Neuronal stem cell (in vitro differentiated cells): ENCODE data around the gene UBA1.

Experiments
- DNase-seq: peaks from one replicate; pipeline ENCODE4 v3.0.0-alpha.2; 2013; ENCODE audit warnings: low spot score
- H2AFZ ChIP-seq: one replicate; pipeline ENCODE4 v1.6.1; 2013; ENCODE audit warnings: mild to moderate bottlenecking, low read length, inconsistent platforms
- H2AK5ac ChIP-seq: 2 replicates; pipeline ENCODE4 v1.6.1; 2013; ENCODE audit warnings: low read depth, mild to moderate bottlenecking, inconsistent platforms, low read length, moderate library complexity, mixed read lengths
- H2BK120ac ChIP-seq: 2 replicates; pipeline ENCODE4 v1.6.1; 2013; ENCODE audit warnings: low read depth, mild to moderate bottlenecking, inconsistent platforms, low read length, moderate library complexity, mixed read lengths
- H2BK12ac ChIP-seq: one replicate; pipeline ENCODE4 v1.6.1; 2013; ENCODE audit warnings: low read length, inconsistent platforms
- H2BK15ac ChIP-seq: 2 replicates; pipeline ENCODE4 v1.6.1; 2013; ENCODE audit warnings: mild to moderate bottlenecking, low read length, inconsistent platforms, mixed read lengths
- H2BK5ac ChIP-seq: one replicate; pipeline ENCODE4 v1.6.1; 2013; ENCODE audit warnings: inconsistent platforms, mild to moderate bottlenecking, low read length, moderate library complexity
- H3K14ac ChIP-seq: one replicate; pipeline ENCODE4 v1.6.1; 2013; ENCODE audit warnings: low read length, inconsistent platforms
- H3K18ac ChIP-seq: 2 replicates; pipeline ENCODE4 v1.6.1; 2013; ENCODE audit warnings: low read length, inconsistent platforms
- H3K23ac ChIP-seq: 2 replicates; pipeline ENCODE4 v1.6.1; 2013; ENCODE audit warnings: low read depth, mild to moderate bottlenecking, mixed read lengths, low read length, inconsistent platforms; ENCODE audit not compliant: poor library complexity
- H3K27ac ChIP-seq: replicated peaks from 3 replicates; pipeline ENCODE4 v1.5.1; 2013; ENCODE audit warnings: low read length, inconsistent platforms
- H3K27me3 ChIP-seq, 3 experiments: 2 replicates each; pipeline ENCODE4 v1.6.1; 2013; ENCODE audit warnings: low read length in 3 of 3, mild to moderate bottlenecking in 2 of 3, inconsistent platforms in 1 of 3, low read depth in 1 of 3, mixed read lengths in 1 of 3, moderate library complexity in 1 of 3; ENCODE audit not compliant: control insufficient read depth in 3 of 3, insufficient read depth in 3 of 3
- H3K36me3 ChIP-seq, 2 donors: replicated peaks in 1 of 2; 2 replicates each; pipeline ENCODE4 v1.6.1; 2013; ENCODE audit warnings: low read length in 2 of 2; ENCODE audit not compliant: control insufficient read depth in 2 of 2, insufficient read depth in 2 of 2
- H3K4ac ChIP-seq: 2 replicates; pipeline ENCODE4 v1.6.1; 2013; ENCODE audit warnings: inconsistent platforms, mild to moderate bottlenecking, low read length, moderate library complexity
- H3K4me1 ChIP-seq, 2 donors: 1 replicate in 1 of 2; 2 replicates in 1 of 2; pipeline ENCODE4 v1.6.1; 2013; ENCODE audit warnings: low read length in 2 of 2, low read depth in 1 of 2; ENCODE audit not compliant: control insufficient read depth in 2 of 2, insufficient read depth in 1 of 2
- H3K4me2 ChIP-seq: one replicate; pipeline ENCODE4 v1.6.1; 2013; ENCODE audit warnings: mild to moderate bottlenecking, low read length, inconsistent platforms; ENCODE audit not compliant: insufficient read depth, poor library complexity, severe bottlenecking
- H3K4me3 ChIP-seq, 2 donors: 2 replicates each; pipeline ENCODE4 v1.5.1; 2013; ENCODE audit warnings: low read length in 2 of 2, mild to moderate bottlenecking in 2 of 2, inconsistent platforms in 1 of 2, moderate library complexity in 1 of 2
- H3K79me1 ChIP-seq: one replicate; pipeline ENCODE4 v1.6.1; 2013; ENCODE audit warnings: low read depth, mild to moderate bottlenecking, inconsistent platforms, low read length, moderate library complexity
- H3K9ac ChIP-seq: one replicate; pipeline ENCODE4 v1.6.1; 2013; ENCODE audit warnings: mild to moderate bottlenecking, low read depth, low read length, inconsistent platforms; ENCODE audit not compliant: poor library complexity
- H3K9me3 ChIP-seq, 2 donors: replicated peaks in 1 of 2; 2 replicates each; pipeline versions ENCODE3 to v1.6.1; 2013; ENCODE audit warnings: low read length in 2 of 2, mild to moderate bottlenecking in 2 of 2, inconsistent platforms in 1 of 2, low read depth in 1 of 2, mixed read lengths in 1 of 2, moderate library complexity in 1 of 2; ENCODE audit not compliant: control insufficient read depth in 2 of 2, insufficient read depth in 1 of 2
- H4K8ac ChIP-seq: one replicate; pipeline ENCODE4 v1.6.1; 2013; ENCODE audit warnings: low read depth, mild to moderate bottlenecking, inconsistent platforms, low read length, moderate library complexity
- H4K91ac ChIP-seq: one replicate; pipeline ENCODE4 v1.6.1; 2013; ENCODE audit warnings: low read length, low read depth, mild to moderate bottlenecking, inconsistent platforms; ENCODE audit not compliant: poor library complexity
- WGBS, 2 donors: extraction: QIAGEN DNeasy Blood & Tissue Kit; methylation state at CpG; one replicate each; pipeline ENCODE4 v1.1.7; 2013; ENCODE audit warnings: missing lambda C conversion rate in 2 of 2, mixed read lengths in 1 of 2; ENCODE audit not compliant: insufficient read length in 2 of 2, insufficient replicate concordance in 1 of 2; ENCODE audit errors: extremely low coverage in 2 of 2; 5-methylcytosine and 5-hydroxymethylcytosine counted together

The UBA1 gene

GRCh38 chrX:47242321-47242720 is 48.7 kb downstream of the UBA1 start:
- no peak overlapping the region for H2BK15ac ChIP-seq
- H2AK5ac ChIP-seq: no peak overlapping the region
- H3K4ac ChIP-seq: no peak overlapping the region
- H4K8ac ChIP-seq: no peak overlapping the region
- WGBS, 2 donors: no CpG with 5 or more reads among the region's 10 CpGs
- H2BK12ac ChIP-seq: no peak overlapping the region
- H3K9me3 ChIP-seq: peaks cover 0 to 9% of the 10 kb centered on the region in 2 donors
- no peak overlapping the region for H2BK5ac ChIP-seq
- no peak overlapping the region for H3K18ac ChIP-seq
- H3K4me1 ChIP-seq: no peaks in the 10 kb centered on the region
- H3K23ac ChIP-seq: no peak overlapping the region
- H3K79me1 ChIP-seq: peaks cover 4% of the 10 kb centered on the region
- H3K27me3 ChIP-seq: peaks cover 0 to 16% (median 0%) of the 10 kb centered on the region in 3 experiments
- H3K4me3 ChIP-seq: no peak overlapping the region
- H3K9ac ChIP-seq: no peak overlapping the region
- H3K36me3 ChIP-seq: peaks cover 48 to 84% of the 10 kb centered on the region in 2 donors
- no peak overlapping the region for H2BK120ac ChIP-seq
- H4K91ac ChIP-seq: no peak overlapping the region
- H2AFZ ChIP-seq: no peak overlapping the region
- no peak overlapping the region for H3K4me2 ChIP-seq
- H3K27ac ChIP-seq: no peak overlapping the region
- no peak for DNase-seq
- no peak overlapping the region for H3K14ac ChIP-seq

GRCh38 chrX:47243351-47243750 is 49.7 kb downstream of the UBA1 start:
- no peak overlapping the region for H3K9ac ChIP-seq
- H3K36me3 ChIP-seq: peaks cover 48 to 94% of the 10 kb centered on the region in 2 donors
- no peak for DNase-seq
- H3K79me1 ChIP-seq: peaks cover 2% of the 10 kb centered on the region
- H3K4ac ChIP-seq: no peak overlapping the region
- H2BK5ac ChIP-seq: no peak overlapping the region
- H2AFZ ChIP-seq: no peak overlapping the region
- H3K14ac ChIP-seq: no peak overlapping the region
- H3K4me1 ChIP-seq: no peaks in the 10 kb centered on the region
- H2BK12ac ChIP-seq: no peak overlapping the region
- no peak overlapping the region for H2BK120ac ChIP-seq
- H3K27ac ChIP-seq: no peak overlapping the region
- H3K27me3 ChIP-seq: peaks cover 0 to 20% (median 0%) of the 10 kb centered on the region in 3 experiments
- H3K4me3 ChIP-seq: no peak overlapping the region
- no CpG with 5 or more reads among the region's 14 CpGs for WGBS, 2 donors
- H3K23ac ChIP-seq: no peak overlapping the region
- no peak overlapping the region for H4K8ac ChIP-seq
- H3K4me2 ChIP-seq: no peak overlapping the region
- peaks cover 0 to 9% of the 10 kb centered on the region in 2 donors for H3K9me3 ChIP-seq
- no peak overlapping the region for H3K18ac ChIP-seq
- no peak overlapping the region for H2BK15ac ChIP-seq
- H4K91ac ChIP-seq: no peak overlapping the region
- no peak overlapping the region for H2AK5ac ChIP-seq

- Histone ChIP-seq H3K4ac (no peak overlapping the region), H3K14ac (no peak overlapping the region), H3K23ac (no peak overlapping the region), H2BK5ac (no peak overlapping the region), H3K4me2 (no peak overlapping the region), H2AK5ac (no peak overlapping the region), H4K8ac (no peak overlapping the region), H3K27me3 (peaks cover 0 to 17% (median 0%) of the 10 kb centered on the region in 3 experiments), H3K4me3 (no peak overlapping the region), H4K91ac (no peak overlapping the region), H3K9me3 (peaks cover 0 to 9% of the 10 kb centered on the region in 2 donors), H2BK15ac (no peak overlapping the region), H2AFZ (no peak overlapping the region), H2BK120ac (no peak overlapping the region), H3K27ac (no peak overlapping the region), H3K36me3 (peaks cover 43 to 93% of the 10 kb centered on the region in 2 donors), H2BK12ac (no peak overlapping the region), H3K9ac (no peak overlapping the region), H3K79me1 (no peaks in the 10 kb centered on the region), H3K18ac (no peak overlapping the region), H3K4me1 (no peaks in the 10 kb centered on the region)
- no peak for DNase-seq
- WGBS, 2 donors: no CpG with 5 or more reads among the region's 16 CpGs
Observed at GRCh38 chrX:47244676-47245075, 51.0 kb downstream of the UBA1 start.

GRCh38 chrX:47245156-47245555 is 51.5 kb downstream of the UBA1 start:
- Histone ChIP-seq H2BK5ac (no peak overlapping the region), H2BK15ac (no peak overlapping the region), H3K27ac (no peak overlapping the region), H3K9me3 (peaks cover 0 to 9% of the 10 kb centered on the region in 2 donors), H2AFZ (no peak overlapping the region), H3K18ac (no peak overlapping the region), H4K91ac (no peak overlapping the region), H3K27me3 (peaks cover 0 to 17% (median 0%) of the 10 kb centered on the region in 3 experiments), H3K4me1 (no peaks in the 10 kb centered on the region), H3K79me1 (no peaks in the 10 kb centered on the region), H2AK5ac (no peak overlapping the region), H3K4ac (no peak overlapping the region), H3K14ac (no peak overlapping the region), H2BK12ac (no peak overlapping the region), H3K4me3 (no peak overlapping the region), H3K4me2 (no peak overlapping the region), H4K8ac (no peak overlapping the region), H2BK120ac (no peak overlapping the region), H3K36me3 (peaks cover 40 to 89% of the 10 kb centered on the region in 2 donors), H3K23ac (no peak overlapping the region), H3K9ac (no peak overlapping the region)
- no peak for DNase-seq
- no CpG with 5 or more reads among the region's 10 CpGs for WGBS, 2 donors
